NB4 (cell line): ENCODE data around the gene CCL16.

Experiments used
- DNase-seq: peaks from one replicate; pipeline ENCODE4 v3.0.0; 2010; ENCODE audit warnings: low read depth
- H3K4me3 ChIP-seq: one replicate; pipeline ENCODE4 v1.5.1; 2011; ENCODE audit warnings: mild to moderate bottlenecking, low read depth, low read length, moderate library complexity
- MYC ChIP-seq: IDR thresholded peaks from 2 replicates; pipeline ENCODE4 v1.6.1; 2011; ENCODE audit warnings: low read depth, low read length
- POLR2A ChIP-seq: IDR thresholded peaks from 2 replicates; pipeline ENCODE4 v1.6.1; 2011; ENCODE audit warnings: mild to moderate bottlenecking; ENCODE audit not compliant: insufficient read length; ENCODE audit errors: extremely low read depth
- TF ChIP-seq, protein P1 (sequence below): IDR thresholded peaks from one replicate; pipeline ENCODE4 v1.5.1; 2012; ENCODE audit warnings: low read depth, low read length
- TF ChIP-seq, protein P2 (sequence below): IDR thresholded peaks from 2 replicates; pipeline ENCODE4 v1.6.1; 2011; ENCODE audit warnings: low read depth, low read length

CCL16 gene

DNA sequence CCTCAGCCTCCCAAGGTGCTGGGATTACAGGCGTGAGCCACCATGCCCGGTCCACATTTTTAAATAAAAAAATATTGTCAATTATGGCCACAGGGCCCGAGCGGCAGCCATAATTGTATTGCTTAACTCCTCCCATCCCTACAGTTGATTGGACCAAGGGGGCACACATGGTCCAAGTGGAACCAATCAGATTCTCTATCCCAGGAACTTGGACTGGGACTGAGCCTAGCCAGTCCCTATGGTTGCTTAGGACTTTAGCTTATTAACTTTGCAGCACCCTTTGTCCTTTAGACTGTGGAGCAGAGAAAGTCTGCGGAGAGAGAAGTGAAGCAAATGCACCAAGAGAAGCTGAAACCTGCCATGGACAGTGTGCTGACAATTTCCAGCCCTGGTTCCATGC lies 45.2 kb downstream of the CCL16 start:
- TF ChIP-seq MYC (no peak), POLR2A (no peak)
- TF ChIP-seq, protein P1, sequence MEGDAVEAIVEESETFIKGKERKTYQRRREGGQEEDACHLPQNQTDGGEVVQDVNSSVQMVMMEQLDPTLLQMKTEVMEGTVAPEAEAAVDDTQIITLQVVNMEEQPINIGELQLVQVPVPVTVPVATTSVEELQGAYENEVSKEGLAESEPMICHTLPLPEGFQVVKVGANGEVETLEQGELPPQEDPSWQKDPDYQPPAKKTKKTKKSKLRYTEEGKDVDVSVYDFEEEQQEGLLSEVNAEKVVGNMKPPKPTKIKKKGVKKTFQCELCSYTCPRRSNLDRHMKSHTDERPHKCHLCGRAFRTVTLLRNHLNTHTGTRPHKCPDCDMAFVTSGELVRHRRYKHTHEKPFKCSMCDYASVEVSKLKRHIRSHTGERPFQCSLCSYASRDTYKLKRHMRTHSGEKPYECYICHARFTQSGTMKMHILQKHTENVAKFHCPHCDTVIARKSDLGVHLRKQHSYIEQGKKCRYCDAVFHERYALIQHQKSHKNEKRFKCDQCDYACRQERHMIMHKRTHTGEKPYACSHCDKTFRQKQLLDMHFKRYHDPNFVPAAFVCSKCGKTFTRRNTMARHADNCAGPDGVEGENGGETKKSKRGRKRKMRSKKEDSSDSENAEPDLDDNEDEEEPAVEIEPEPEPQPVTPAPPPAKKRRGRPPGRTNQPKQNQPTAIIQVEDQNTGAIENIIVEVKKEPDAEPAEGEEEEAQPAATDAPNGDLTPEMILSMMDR: no peak
- TF ChIP-seq, protein P2, sequence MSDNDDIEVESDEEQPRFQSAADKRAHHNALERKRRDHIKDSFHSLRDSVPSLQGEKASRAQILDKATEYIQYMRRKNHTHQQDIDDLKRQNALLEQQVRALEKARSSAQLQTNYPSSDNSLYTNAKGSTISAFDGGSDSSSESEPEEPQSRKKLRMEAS: no peak
- no peak overlapping the region for H3K4me3 ChIP-seq
- DNase-seq: peak; percentile 20

DNA sequence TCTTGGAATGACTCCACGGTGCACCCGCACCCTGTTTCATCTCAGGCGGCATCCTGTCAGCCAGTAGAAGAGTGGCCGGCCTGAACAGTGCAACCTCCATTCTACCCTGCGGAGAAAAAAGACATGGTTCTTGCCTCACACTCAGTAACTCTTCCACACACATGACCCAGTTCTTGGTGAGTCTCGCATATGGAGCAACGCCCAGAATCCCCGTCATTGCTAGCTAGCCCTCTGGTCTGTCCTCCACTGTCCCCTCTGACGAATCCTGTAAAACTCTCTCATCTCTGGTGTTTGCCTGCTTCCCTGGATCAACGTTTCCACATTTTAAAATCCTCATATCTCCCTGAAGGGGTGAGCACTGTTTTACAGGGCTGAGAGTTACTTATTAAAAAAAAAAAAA lies 46.5 kb downstream of the CCL16 start:
- TF ChIP-seq, protein P2: no peak
- no peak for TF ChIP-seq POLR2A
- no peak for DNase-seq
- H3K4me3 ChIP-seq: no peak overlapping the region

DNA sequence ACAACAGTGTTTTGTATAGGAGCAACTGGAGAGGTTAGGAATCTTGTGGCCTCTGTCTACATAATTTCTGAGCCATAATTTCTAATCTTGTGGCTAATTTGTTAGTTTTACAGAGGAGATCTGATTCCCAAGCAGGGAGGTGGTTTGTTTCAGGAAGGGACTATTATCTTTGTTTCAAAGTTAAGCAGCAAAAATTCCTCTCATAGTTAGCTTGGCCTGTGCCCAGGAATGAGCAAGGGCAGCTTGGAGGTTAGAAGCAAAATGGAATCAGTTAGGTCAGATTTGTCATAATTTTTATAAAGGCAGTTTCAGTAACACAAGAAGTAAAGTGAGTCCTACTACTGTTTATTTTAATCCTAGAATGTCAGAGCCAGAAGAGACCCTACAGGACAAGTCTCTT lies 48.7 kb downstream of the CCL16 start:
- TF ChIP-seq, protein P2: no peak
- TF ChIP-seq, protein P1: no peak
- no peak for TF ChIP-seq MYC
- no peak for TF ChIP-seq POLR2A
- H3K4me3 ChIP-seq: no peak overlapping the region
- no peak for DNase-seq

DNA sequence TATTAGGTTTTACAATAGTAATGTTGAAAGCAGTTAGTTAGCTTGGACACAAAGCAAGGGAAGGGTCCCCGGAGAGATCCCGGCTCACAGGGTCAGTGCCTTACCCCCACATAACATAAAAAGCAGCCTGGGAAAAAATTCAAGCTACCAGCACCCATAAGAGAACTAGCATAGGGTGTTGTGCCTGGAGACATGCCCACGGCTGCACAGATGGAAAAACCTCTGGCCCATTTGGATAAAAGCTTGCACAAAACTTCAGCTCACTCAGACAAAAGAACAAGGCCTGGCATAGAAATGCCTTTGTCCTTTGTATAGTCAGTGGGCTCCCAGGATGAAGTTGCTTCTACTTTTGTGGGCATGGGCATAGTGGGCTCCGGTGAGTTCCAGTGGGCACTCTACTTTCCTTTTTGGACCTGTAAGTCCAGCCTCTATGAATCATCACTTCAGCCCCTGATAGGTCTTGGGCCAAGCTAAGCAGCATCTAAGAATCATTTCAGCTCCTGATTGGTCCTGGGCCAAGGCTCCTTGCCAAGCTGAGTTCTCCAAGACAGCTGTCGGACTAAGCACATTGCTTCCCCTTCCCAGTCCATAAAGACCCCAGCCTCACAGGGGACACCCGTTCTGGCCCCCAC lies 49.4 kb downstream of the CCL16 start:
- TF ChIP-seq POLR2A: no peak
- TF ChIP-seq, protein P1: no peak
- no peak for TF ChIP-seq MYC
- TF ChIP-seq, protein P2: no peak

DNA sequence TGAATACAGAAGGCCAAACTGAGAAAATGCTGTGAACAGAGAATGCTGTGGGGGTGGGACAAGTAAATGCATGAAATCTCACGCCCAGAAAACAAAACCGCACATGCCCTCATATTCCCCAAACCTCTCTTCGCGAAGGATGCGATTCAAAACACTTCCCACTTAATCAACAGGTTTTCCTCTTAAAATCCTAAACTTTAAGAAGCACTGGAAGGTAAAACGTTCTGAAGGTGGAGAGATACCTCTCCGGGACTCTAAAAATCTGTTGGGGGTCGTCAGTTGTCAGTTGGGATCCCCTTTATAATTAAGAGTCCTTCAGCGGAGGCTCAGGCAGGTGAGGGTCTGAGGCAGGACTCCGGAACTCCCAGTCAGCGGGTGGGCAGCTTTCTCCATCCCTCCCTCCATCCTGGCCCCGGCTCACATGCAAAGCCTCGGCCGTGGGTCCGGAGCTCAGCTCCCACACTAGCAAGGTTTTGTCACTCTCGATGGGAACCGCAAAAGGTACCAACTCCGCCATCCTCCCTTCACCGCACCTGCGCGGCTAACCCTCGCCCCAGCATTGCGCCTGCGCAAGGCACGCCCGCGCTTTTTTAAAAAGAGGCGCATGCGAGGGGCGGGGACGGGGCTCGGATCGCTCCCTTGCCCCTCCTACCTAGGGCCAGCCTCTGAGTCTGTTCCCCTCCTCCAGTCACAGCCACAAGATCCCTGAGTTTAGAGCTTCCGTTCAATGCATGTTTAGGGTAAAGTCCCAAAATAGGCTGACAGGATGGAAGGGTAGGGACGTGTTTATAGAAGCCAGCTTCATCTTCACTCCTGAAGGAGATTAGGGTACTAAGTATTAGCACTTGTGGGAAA lies 50.9 kb downstream of the CCL16 start, which contains the start of gene RDM1:
TSS of gene RDM1 (minus strand) at position 563 of the 855 bp plus-strand sequence. CDS start at position 517, 46 bp downstream.
- H3K4me3 ChIP-seq: peak within 1 kb of the TSS; percentile 78
- peak; percentile 52 for TF ChIP-seq POLR2A
- TF ChIP-seq, protein P1: no peak
- TF ChIP-seq, protein P2: peak; percentile 76
- peak; percentile 75 for TF ChIP-seq MYC

More for the DNA sequence above, 49.4 kb downstream of the CCL16 start:
- no peak for DNase-seq
- H3K4me3 ChIP-seq: no peak overlapping the region

DNA sequence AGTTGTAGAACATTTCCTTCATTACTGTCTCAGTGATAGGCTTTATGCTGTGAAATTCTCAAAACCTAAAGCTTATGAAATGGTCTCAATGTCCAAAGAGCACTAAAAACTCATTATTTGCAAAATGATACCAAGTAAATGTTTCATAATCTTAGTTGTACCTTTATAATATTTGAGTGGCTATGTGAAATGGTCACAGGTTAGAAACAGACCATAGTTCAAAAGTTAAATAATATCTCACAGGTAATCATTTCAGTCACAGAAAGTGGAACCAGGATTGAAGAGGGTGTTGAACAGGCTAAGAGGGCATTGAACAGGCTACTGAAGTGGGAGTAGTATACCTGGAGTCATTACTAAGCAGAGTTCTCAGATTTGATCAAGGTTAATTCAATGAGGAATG lies 53.6 kb downstream of the CCL16 start:
- no peak for DNase-seq
- TF ChIP-seq MYC: no peak
- TF ChIP-seq, protein P2: no peak
- TF ChIP-seq, protein P1: no peak
- no peak for TF ChIP-seq POLR2A

More for the DNA sequence above, 50.9 kb downstream of the CCL16 start, which contains the start of gene RDM1:
- peak; percentile 94 for DNase-seq

More for the DNA sequence above, 53.6 kb downstream of the CCL16 start:
- H3K4me3 ChIP-seq: no peak overlapping the region
